Skin of body (tissue), 2 donors: Measurements from ENCODE around the gene MSI1. TPM values are rescaled to one million over a fixed set of nuclear protein-coding genes. Genes with fewer than 3 reads are reported as not detected.

Source experiments
- DNase-seq: peaks from one replicate; lab custom pipeline; 2025; lab: John Stamatoyannopoulos, UW
- total RNA-seq: library from RNA; depleted of rRNA; stranded (reverse); fragments of >200 nt; gene quantifications from one replicate; pipeline ENCODE4 v1.2.3, GENCODE V29; 2014

Gene MSI1
- total RNA-seq: 0.99 TPM

DNA sequence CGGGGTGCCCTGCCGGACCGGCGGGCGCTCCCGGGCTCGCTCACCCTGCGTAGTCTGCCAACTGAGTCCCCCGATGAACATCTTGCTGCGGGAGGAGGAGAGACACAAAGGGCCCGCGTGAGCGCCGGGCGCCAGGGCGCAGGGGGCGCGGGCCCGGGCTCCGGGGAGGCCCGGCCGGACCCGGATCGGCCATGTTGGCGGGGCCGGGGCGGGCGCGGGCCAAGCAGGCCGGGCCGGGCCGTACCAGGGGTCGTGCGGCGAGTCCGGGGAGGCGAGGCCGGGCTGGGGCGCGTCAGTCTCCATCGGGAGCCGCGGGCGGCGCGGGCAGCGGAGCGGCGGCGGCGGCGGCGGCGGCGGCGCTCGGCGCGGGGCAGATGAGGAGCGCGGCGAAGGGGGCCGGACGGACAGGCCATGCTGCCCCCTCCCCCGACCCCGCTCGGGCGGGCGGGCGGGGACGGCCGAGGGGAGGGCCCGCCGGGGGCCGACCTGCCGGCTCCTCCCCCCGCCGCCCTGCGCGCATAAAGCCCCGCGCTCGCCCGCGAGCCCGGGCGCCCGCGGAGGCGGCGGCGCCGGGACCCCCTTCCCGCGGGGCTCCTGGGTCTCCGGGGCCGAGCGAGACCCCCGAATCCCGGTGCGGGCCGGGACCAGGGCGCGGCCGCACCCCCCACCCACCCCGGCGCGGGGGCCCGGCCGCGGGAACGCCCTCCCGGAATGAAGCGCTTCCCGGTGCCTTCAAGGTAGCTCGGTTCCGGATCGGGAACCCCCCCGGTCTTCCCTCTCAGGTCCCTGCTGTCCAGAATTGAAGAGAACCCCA lies at the start of gene MSI1:
TSS of gene MSI1 (minus strand) at position 376 of the 814 bp plus-strand sequence. CDS start at position 303, 73 bp downstream.
- DNase-seq: no peak

DNA sequence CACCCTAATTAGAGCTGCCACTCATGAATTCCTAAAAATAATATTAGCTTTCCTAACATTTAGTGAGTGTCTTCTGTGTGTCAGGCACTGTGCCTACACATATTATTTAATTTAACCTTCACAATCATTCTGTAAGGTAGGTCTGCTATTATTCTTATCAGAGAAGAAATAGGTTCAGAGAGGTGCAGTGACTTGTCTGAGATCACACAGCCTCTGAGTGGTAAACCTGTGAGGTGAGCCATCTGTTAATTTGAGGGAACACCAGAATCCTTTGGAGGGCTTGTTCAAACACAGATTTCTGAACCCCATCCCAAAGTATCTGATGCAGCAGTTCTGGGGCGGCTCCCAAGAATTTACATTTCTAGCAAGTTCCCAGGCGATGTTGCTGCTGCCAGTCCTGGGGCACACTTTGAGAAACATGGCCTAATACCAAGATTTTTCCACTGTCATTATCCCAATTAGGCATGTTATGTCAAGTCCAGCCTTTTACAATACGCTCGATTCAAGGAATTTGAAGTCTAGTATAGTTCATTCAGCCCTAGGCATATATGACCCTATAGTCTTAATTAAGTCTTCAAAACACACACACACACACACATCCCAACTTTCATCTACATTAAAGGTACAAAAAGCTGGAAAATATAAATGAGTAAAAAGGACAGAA lies 49.1 kb upstream of the MSI1 start:
- DNase-seq: no peak

DNA sequence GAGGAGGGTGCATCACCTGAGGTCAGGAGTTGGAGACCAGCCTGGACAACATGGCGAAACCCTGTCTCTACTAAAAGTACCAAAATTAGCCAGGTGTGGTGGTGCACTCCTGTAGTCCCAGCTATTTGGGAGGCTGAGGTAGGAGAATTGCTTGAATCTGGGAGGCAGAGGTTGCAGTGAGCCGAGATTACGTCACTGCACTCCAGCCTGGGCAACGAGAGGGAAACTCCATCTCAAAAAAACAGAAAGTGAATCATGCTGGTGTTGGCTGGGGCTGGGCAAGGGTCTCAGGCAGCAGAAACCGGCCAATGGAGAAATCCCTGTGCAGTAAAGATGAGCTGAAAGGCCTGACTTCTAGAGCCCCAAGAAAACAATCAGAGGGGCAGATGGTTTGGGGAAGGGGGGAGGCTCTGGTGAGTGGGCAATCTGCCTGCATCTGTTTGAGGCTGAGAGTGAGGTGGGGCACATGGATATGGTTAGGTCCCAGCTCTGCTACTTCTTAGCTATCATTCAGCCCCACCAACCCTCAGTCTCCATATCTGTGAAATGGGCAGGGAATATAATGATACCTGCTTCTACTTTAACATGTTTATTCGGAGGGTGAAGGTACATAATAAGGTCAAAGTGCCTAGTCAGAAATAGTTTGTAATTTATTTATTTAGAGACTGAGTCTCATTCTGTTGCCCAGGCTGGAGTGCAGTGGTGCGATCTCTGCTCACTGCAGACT lies 47.7 kb upstream of the MSI1 start:
- no peak for DNase-seq

DNA sequence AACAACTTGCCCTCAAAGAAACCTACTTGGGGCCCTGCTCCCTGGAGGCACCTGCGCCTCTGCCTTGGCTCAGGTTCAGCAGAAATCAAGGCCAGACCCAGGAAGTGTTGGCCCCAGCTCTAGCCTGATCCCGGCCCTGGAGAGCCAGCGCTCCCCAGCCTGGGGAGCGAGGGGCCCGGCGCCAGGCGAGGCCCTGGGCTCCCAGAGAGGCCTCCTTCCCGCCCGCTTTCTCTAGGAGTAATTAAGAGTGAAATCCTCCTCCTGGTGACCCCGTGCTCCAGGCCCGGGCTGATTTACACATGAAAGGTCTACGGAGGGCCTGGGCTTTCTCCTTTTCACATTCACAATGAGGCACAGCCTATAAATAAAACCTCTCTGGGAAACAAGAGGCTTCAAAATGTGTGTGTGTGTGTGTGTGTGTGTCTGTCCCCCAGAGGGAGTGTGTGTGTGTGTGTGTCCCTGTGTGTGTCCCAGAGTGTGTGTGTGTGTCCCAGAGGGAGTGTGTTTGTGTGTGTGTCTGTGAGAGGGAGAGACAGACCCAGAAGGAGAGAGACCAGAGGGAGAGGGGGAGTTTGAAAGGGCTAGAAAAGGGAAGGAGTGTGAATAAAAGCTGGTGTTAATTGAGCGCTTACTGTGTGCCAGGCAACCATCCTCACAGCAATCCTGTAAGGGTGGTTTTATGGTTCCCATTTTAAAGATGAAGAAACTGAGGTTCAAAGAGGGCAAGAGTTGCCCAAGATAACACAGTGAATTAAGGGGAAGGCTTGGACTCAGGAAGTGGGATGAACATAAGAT lies 45.1 kb upstream of the MSI1 start:
- DNase-seq: no peak

DNA sequence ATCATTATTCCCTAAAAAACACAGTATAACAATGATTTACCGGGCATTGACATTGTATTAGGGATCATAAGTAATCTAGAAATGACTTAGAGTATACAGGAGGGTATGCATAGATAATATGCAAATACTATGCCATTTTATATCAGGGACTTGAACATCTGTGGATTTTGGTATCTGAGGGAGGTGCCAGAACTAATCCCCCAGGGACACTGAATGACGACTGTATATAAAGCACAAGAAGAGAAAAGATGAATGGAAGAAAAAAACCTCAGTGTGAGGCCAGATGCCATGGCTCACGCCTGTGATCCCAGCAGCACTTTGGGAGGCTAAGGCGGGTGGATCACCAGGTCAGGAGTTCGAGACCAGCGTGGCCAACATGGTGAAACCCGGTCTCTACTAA lies 43.5 kb upstream of the MSI1 start:
- DNase-seq: no peak

DNA sequence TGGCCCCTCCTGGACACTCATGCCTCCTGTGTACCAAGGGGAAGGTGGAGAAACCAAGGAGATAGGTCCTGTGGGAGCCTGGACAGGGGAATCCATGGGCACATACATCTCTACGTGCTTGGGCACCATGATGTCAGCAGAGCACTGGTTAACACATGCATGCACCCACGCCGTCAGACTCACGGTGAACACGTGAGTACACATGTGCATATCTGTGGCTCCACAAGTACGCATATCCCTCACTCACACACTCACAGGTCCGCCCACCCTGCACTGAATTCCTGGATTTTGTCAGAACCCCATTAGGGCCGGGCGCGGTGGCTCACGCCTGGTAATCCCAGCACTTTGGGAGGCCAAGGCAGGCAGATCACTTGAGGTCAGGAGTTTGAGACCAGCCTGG lies 39.8 kb upstream of the MSI1 start:
- DNase-seq: no peak

- no peak for DNase-seq
These were observed 37.6 kb upstream of the MSI1 start for GRCh38 chr12:120406553-120406952.

GRCh38 chr12:120406069-120406468 lies 37.1 kb upstream of the MSI1 start:
- no peak for DNase-seq

- no peak for DNase-seq
These were observed 35.3 kb upstream of the MSI1 start for GRCh38 chr12:120404271-120404670.

DNA sequence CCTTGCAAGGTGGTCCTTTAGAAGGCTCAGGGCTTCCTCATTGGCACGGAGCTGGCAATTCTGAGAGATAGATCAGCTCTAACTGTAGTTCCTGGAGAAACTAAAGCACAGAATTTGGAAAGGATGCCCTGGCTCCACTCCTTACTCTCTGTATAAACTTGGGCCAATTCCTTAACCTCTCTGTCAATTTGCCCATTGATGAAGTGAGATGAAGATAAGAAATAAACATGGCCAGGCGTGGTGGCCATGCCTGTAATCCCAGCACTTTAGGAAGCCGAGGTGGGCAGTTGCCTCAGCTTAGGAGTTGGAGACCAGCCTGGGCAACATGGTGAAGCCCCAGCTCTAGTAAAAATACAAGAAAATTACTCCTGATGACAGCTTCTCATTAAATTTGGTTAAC lies 34.9 kb upstream of the MSI1 start:
- DNase-seq: no peak

DNA sequence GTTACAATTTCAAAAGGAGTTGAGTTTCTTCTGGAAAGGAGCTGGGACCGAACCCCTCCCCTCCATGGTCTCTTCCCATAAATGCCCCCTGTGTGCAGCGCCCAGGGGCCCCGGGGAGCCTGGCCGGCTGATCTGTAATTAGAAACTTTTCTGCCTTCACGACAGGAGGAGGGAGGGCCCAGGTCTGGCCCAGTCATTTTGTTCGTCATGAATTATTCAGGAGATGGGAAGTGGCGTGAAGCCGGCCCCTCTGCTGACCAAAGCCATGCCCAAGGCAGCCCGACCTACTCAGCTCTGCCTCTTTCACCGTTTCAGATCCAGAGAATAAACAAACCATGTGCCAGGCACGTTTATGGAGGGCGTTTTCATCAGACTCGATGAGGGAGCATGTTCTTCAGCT lies 33.3 kb upstream of the MSI1 start:
- DNase-seq: no peak

GRCh38 chr12:120399531-120399930 lies 30.6 kb upstream of the MSI1 start:
- DNase-seq: no peak

GRCh38 chr12:120397824-120398540 lies 29.0 kb upstream of the MSI1 start:
- no peak for DNase-seq

- DNase-seq: no peak
These were observed 25.8 kb upstream of the MSI1 start for GRCh38 chr12:120394483-120395367.

GRCh38 chr12:120390540-120391120 lies 21.7 kb upstream of the MSI1 start:
- DNase-seq: no peak

- no peak for DNase-seq
These were observed 19.9 kb upstream of the MSI1 start for GRCh38 chr12:120388691-120389481.

- DNase-seq: no peak
These were observed 12.9 kb upstream of the MSI1 start for GRCh38 chr12:120381752-120382419.

DNA sequence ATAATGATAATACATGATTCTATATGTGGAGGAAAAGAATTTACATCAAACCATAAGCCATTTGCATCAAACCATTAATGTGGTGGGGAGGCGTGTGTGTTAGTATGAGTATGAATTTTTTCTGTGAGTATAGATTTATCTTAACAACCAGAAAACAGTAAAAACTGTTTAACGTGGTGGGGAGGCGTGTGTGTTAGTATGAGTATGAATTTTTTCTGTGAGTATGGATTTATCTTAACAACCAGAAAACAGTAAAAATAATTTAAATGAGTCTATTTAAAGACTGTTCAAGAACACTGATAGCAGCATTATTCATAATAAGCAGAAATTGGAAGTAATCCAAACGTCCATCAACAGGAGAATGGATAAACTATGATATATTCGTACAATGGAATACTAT lies 9.1 kb upstream of the MSI1 start:
- no peak for DNase-seq
